Measurements from ENCODE around the gene KCNJ6. TPM values are rescaled to one million over a fixed set of nuclear protein-coding genes. Genes with fewer than 3 reads are reported as not detected.

Gene KCNJ6
- total and polyA plus RNA-seq, 10 of the 15 experiments (the other 5 are each of a cell fraction or from before 2014, with no cell fraction given), result 0.03 to 0.07 (median 0.04) TPM; not detected in 7

- Histone ChIP-seq H2AFZ (ENCODE audit: control insufficient read depth, low read depth, low read length) (no peak overlapping the region), H3K9me3 (replicated peaks; ENCODE audit: control insufficient read depth, insufficient read depth, low read length) (no peaks in the 10 kb centered on the region), H3K4me2 (ENCODE audit: control insufficient read depth, insufficient read depth) (no peak overlapping the region), H3K36me3 (ENCODE audit: control insufficient read depth in 2 of 2, insufficient read depth in 2 of 2, low read length in 1 of 2) (no peaks in the 10 kb centered on the region), H3K4me1 (ENCODE audit: control insufficient read depth, insufficient read depth, low read length) (no peaks in the 10 kb centered on the region), H3K4me3 (no peak overlapping the region), H3K79me2 (ENCODE audit: control insufficient read depth, insufficient read depth, low read length) (no peaks in the 10 kb centered on the region), H3K27me3 (replicated peaks in 1 of 2; ENCODE audit: control insufficient read depth in 2 of 2, insufficient read depth in 2 of 2, low read length in 1 of 2) (no peaks in the 10 kb centered on the region; a peak in 1 of 4 replicates), H3K9ac (ENCODE audit: control insufficient read depth, insufficient read depth, low read length) (no peak overlapping the region), H3K27ac (ENCODE audit: control insufficient read depth, insufficient read depth) (no peak overlapping the region), H4K20me1 (ENCODE audit: control insufficient read depth, insufficient read depth) (no peaks in the 10 kb centered on the region)
- TF ChIP-seq ATF2 (IDR thresholded peaks at IDR 0.05; ENCODE audit: low read length) (no peak), CREM (IDR thresholded peaks at IDR 0.05; ENCODE audit: low read depth) (no peak), SMARCA5 (IDR thresholded peaks at IDR 0.05) (no peak), FOXM1 (IDR thresholded peaks at IDR 0.05; ENCODE audit: low read depth, low read length) (no peak)
- ChIA-PET RAD21 (ENCODE audit: unreplicated experiment) (no interaction called here), SMC1A (ENCODE audit: uncharacterized antibody, unreplicated experiment) (interaction anchor here (0.7 kb wide), 1 partner anchor 57 kb away, joined by 4 read pairs; no protein-coding TSS in a partner anchor), POLR2A (no interaction called here), CTCF (no interaction called here)
- DNase-seq (ENCODE audit: low read depth, low spot score) (no peak), FAIRE-seq (no peak), ATAC-seq (no peak)
- intact Hi-C loops (cut with micrococcal nuclease; ENCODE audit: unreplicated experiment), result no loop called here
- BruUV-seq (replicated peaks), result no TSS peak
- in situ Hi-C loops (cut with MboI), result loop anchor here (10.0 kb wide), 1 partner anchor 56 kb away; no protein-coding TSS in a partner anchor
- 20% methylated on average over 3 of the region's 3 CpGs for WGBS (ENCODE audit: insufficient coverage, insufficient replicate concordance, low lambda C conversion rate, missing lambda C conversion rate)
Measured at GRCh38 chr21:37748351-37748750, 167.9 kb downstream of the KCNJ6 start.

GRCh38 chr21:37746849-37747248, 169.4 kb downstream of the KCNJ6 start:
- ChIA-PET RAD21 (ENCODE audit: unreplicated experiment) (no interaction called here), POLR2A (no interaction called here), SMC1A (ENCODE audit: uncharacterized antibody, unreplicated experiment) (interaction anchor here (0.7 kb wide), 1 partner anchor 12 kb away, joined by 3 read pairs; no protein-coding TSS in a partner anchor), CTCF (interaction anchor here (0.6 to 0.7 kb wide), 2 partner anchors 36 to 128 kb away, joined by 3 read pairs; no protein-coding TSS in a partner anchor)
- no peaks in the 10 kb centered on the region; a peak in 1 of 4 replicates for H3K27me3 ChIP-seq (replicated peaks in 1 of 2; ENCODE audit: control insufficient read depth in 2 of 2, insufficient read depth in 2 of 2, low read length in 1 of 2)
- H3K36me3 ChIP-seq (ENCODE audit: control insufficient read depth in 2 of 2, insufficient read depth in 2 of 2, low read length in 1 of 2), result no peaks in the 10 kb centered on the region
- in situ Hi-C loops (cut with MboI) (loop anchor here (10.0 kb wide), 1 partner anchor 58 kb away; no protein-coding TSS in a partner anchor), intact Hi-C loops (cut with micrococcal nuclease; ENCODE audit: unreplicated experiment) (no loop called here)
- no peaks in the 10 kb centered on the region for H4K20me1 ChIP-seq (ENCODE audit: control insufficient read depth, insufficient read depth)
- no peak overlapping the region for H3K27ac ChIP-seq (ENCODE audit: control insufficient read depth, insufficient read depth)
- no peak for FAIRE-seq
- no TSS peak for BruUV-seq (replicated peaks)
- no peaks in the 10 kb centered on the region for H3K9me3 ChIP-seq (replicated peaks; ENCODE audit: control insufficient read depth, insufficient read depth, low read length)
- no peak overlapping the region for H3K4me3 ChIP-seq
- H2AFZ ChIP-seq (ENCODE audit: control insufficient read depth, low read depth, low read length), result no peak overlapping the region
- no peak overlapping the region for H3K9ac ChIP-seq (ENCODE audit: control insufficient read depth, insufficient read depth, low read length)
- ATAC-seq, result no peak
- 23% methylated on average over 2 of the region's 2 CpGs for WGBS (ENCODE audit: insufficient coverage, insufficient replicate concordance, low lambda C conversion rate, missing lambda C conversion rate)
- H3K4me2 ChIP-seq (ENCODE audit: control insufficient read depth, insufficient read depth), result no peak overlapping the region
- no peaks in the 10 kb centered on the region for H3K79me2 ChIP-seq (ENCODE audit: control insufficient read depth, insufficient read depth, low read length)
- no peak for DNase-seq (ENCODE audit: low read depth, low spot score)
- H3K4me1 ChIP-seq (ENCODE audit: control insufficient read depth, insufficient read depth, low read length), result no peaks in the 10 kb centered on the region
- TF ChIP-seq BCL3 (IDR thresholded peaks at IDR 0.05; ENCODE audit: borderline replicate concordance, insufficient read depth, low read depth, low read length, poor library complexity, severe bottlenecking) (no peak), HSF1 (IDR thresholded peaks at IDR 0.05; ENCODE audit: low read depth, low read length) (no peak), CHD4 (IDR thresholded peaks at IDR 0.05) (no peak), SP1 (IDR thresholded peaks at IDR 0.05; ENCODE audit: low read depth, low read length) (no peak), TAF1 (IDR thresholded peaks at IDR 0.05; ENCODE audit: borderline replicate concordance, low read depth, low read length) (no peak), HDAC2 (IDR thresholded peaks at IDR 0.05) (no peak)

Measured in GM12878 (cell line).